ENCODE data around the gene C16orf95.

C16orf95 gene

GRCh38 chr16:87311387-87311786 is 5.8 kb downstream of the C16orf95 start:
- no peak for DNase-seq

GRCh38 chr16:87310610-87311009 is 6.6 kb downstream of the C16orf95 start:
- DNase-seq = no peak

GRCh38 chr16:87309620-87310525 is 7.3 kb downstream of the C16orf95 start:
- DNase-seq = no peak

- no peak for DNase-seq
These were observed 8.4 kb downstream of the C16orf95 start for GRCh38 chr16:87308826-87309225.

GRCh38 chr16:87306516-87306915 is 10.7 kb downstream of the C16orf95 start:
- DNase-seq = no peak

- no peak for DNase-seq
These were observed 11.4 kb downstream of the C16orf95 start for GRCh38 chr16:87305505-87306391.

- DNase-seq = peak in 1 of 2 donors; percentile 2
These were observed 12.2 kb downstream of the C16orf95 start for GRCh38 chr16:87304951-87305350.

- no peak for DNase-seq
These were observed 13.2 kb downstream of the C16orf95 start for GRCh38 chr16:87303962-87304521.

GRCh38 chr16:87303431-87303930 is 13.7 kb downstream of the C16orf95 start:
- DNase-seq = no peak

- DNase-seq = no peak
These were observed 18.2 kb downstream of the C16orf95 start for GRCh38 chr16:87298857-87299465.

- peak in 1 of 2 donors; percentile 49 for DNase-seq
These were observed 19.1 kb downstream of the C16orf95 start for GRCh38 chr16:87297918-87298631.

GRCh38 chr16:87297407-87297806 is 19.8 kb downstream of the C16orf95 start:
- DNase-seq = no peak

- no peak for DNase-seq
These were observed 21.3 kb downstream of the C16orf95 start for GRCh38 chr16:87295661-87296531.

GRCh38 chr16:87295259-87295658 is 21.9 kb downstream of the C16orf95 start:
- DNase-seq = peak in 1 of 2 donors; percentile 8

GRCh38 chr16:87293990-87294389 is 23.2 kb downstream of the C16orf95 start:
- DNase-seq = no peak

- no peak for DNase-seq
These were observed 25.2 kb downstream of the C16orf95 start for GRCh38 chr16:87291944-87292343.

GRCh38 chr16:87288753-87289362 is 28.3 kb downstream of the C16orf95 start:
- no peak for DNase-seq

GRCh38 chr16:87286839-87287626 is 30.2 kb downstream of the C16orf95 start:
- DNase-seq = no peak

- no peak for DNase-seq
These were observed 33.0 kb downstream of the C16orf95 start for GRCh38 chr16:87284183-87284582.
